Smooth muscle cell (in vitro differentiated cells): ENCODE data around the gene EIF4E3. TPM values are rescaled to one million over a fixed set of nuclear protein-coding genes. Genes with fewer than 3 reads are reported as not detected.

Experiments used
- DNase-seq: peaks from one replicate; lab custom pipeline; 2025; ENCODE audit not compliant: unreplicated experiment; lab: John Stamatoyannopoulos, UW
- H2AFZ ChIP-seq: fragments of 200-600 bp; sonication (generic); 2 replicates; pipeline ENCODE4 v1.6.0; 2016; ENCODE audit warnings: antibody characterized with exemption, low read depth, mild to moderate bottlenecking
- H3F3A ChIP-seq: fragments of 200-600 bp; sonication (generic); 2 replicates; pipeline ENCODE4 v1.6.0; 2017; ENCODE audit warnings: antibody characterized with exemption, low read depth
- H3K27ac ChIP-seq: fragments of 200-600 bp; sonication (generic); 2 replicates; pipeline ENCODE4 v1.5.1; 2016; ENCODE audit warnings: low read depth, mild to moderate bottlenecking
- H3K27me3 ChIP-seq: fragments of 200-600 bp; sonication (generic); 2 replicates; pipeline ENCODE4 v1.6.1; 2016; ENCODE audit warnings: low read depth, mild to moderate bottlenecking
- H3K36me3 ChIP-seq: fragments of 200-600 bp; sonication (generic); 2 replicates; pipeline ENCODE4 v1.5.1; 2016; ENCODE audit warnings: low read depth
- H3K4me1 ChIP-seq: fragments of 200-600 bp; sonication (generic); 2 replicates; pipeline ENCODE4 v1.5.1; 2016; ENCODE audit warnings: low read depth
- H3K4me2 ChIP-seq: fragments of 200-600 bp; sonication (generic); 2 replicates; pipeline ENCODE4 v1.6.0; 2016; ENCODE audit warnings: mild to moderate bottlenecking
- H3K4me3 ChIP-seq: fragments of 200-600 bp; sonication (generic); 2 replicates; pipeline ENCODE4 v1.5.1; 2016; ENCODE audit warnings: mild to moderate bottlenecking
- H3K79me2 ChIP-seq: fragments of 200-600 bp; sonication (generic); 2 replicates; pipeline ENCODE4 v1.6.0; 2016; ENCODE audit warnings: low read depth, mild to moderate bottlenecking
- H3K9ac ChIP-seq: fragments of 200-600 bp; sonication (generic); 2 replicates; pipeline ENCODE4 v1.6.0; 2016; ENCODE audit warnings: low read depth
- H3K9me3 ChIP-seq: fragments of 200-600 bp; sonication (generic); replicated peaks from 2 replicates; pipeline ENCODE4 v1.5.1; 2016; ENCODE audit warnings: low read depth
- H4K20me1 ChIP-seq: fragments of 200-600 bp; sonication (generic); 2 replicates; pipeline ENCODE4 v1.6.0; 2016; ENCODE audit warnings: low read depth
- CTCF ChIP-seq: fragments of 200-600 bp; sonication (generic); IDR thresholded peaks from 2 replicates; pipeline ENCODE4 v1.5.1; 2017; ENCODE audit warnings: borderline replicate concordance, mild to moderate bottlenecking, antibody characterized with exemption; ENCODE audit not compliant: insufficient read depth, poor library complexity, severe bottlenecking
- WGBS: methylation state at CpG from one replicate; pipeline ENCODE4 v1.1.7; 2016; ENCODE audit warnings: low lambda C conversion rate; 5-methylcytosine and 5-hydroxymethylcytosine counted together
- polyA plus RNA-seq: library from polyadenylated mRNA; unstranded; fragments of >200 nt; fragmentation: Nextera tagmentation; extraction: Ambion mirVana; gene quantifications from 2 replicates; pipeline ENCODE4 v1.2.1, GENCODE V29; 2016
- total RNA-seq: library from RNA; depleted of rRNA; stranded (reverse); fragments of >200 nt; gene quantifications from 2 replicates; pipeline ENCODE4 v1.2.3, GENCODE V29; 2014

EIF4E3 gene
- total and polyA plus RNA-seq, 2 experiments from 2014 or later, result 2.3 to 3.5 TPM

GRCh38 chr3:71671216-71671845 is 53.9 kb downstream of the EIF4E3 start:
- H3K36me3 ChIP-seq, result no peaks in the 10 kb centered on the region
- H3K27me3 ChIP-seq, result no peaks in the 10 kb centered on the region
- no peaks in the 10 kb centered on the region for H3K9me3 ChIP-seq
- H3K4me3 ChIP-seq, result no peak overlapping the region
- TF ChIP-seq CTCF, result no peak
- DNase-seq, result no peak
- no peaks in the 10 kb centered on the region for H3K79me2 ChIP-seq
- no peak overlapping the region for H3K9ac ChIP-seq
- H3K27ac ChIP-seq, result no peak overlapping the region
- 87% methylated on average over 19 of the region's 19 CpGs for WGBS
- no peaks in the 10 kb centered on the region for H3F3A ChIP-seq
- no peaks in the 10 kb centered on the region for H4K20me1 ChIP-seq
- H2AFZ ChIP-seq, result no peak overlapping the region
- H3K4me1 ChIP-seq, result no peaks in the 10 kb centered on the region
- no peak overlapping the region for H3K4me2 ChIP-seq

GRCh38 chr3:71662568-71662967 is 62.6 kb downstream of the EIF4E3 start:
- no peaks in the 10 kb centered on the region for H3F3A ChIP-seq
- no peak overlapping the region for H3K4me3 ChIP-seq
- H3K27me3 ChIP-seq, result no peaks in the 10 kb centered on the region
- H2AFZ ChIP-seq, result no peak overlapping the region
- 73% methylated on average over 3 of the region's 3 CpGs for WGBS
- H3K27ac ChIP-seq, result no peak overlapping the region
- no peak for TF ChIP-seq CTCF
- no peak overlapping the region for H3K9ac ChIP-seq
- no peaks in the 10 kb centered on the region for H3K79me2 ChIP-seq
- no peaks in the 10 kb centered on the region for H4K20me1 ChIP-seq
- no peak for DNase-seq
- H3K4me2 ChIP-seq, result no peak overlapping the region
- H3K9me3 ChIP-seq, result peaks cover 4% of the 10 kb centered on the region
- no peaks in the 10 kb centered on the region for H3K4me1 ChIP-seq
- no peaks in the 10 kb centered on the region for H3K36me3 ChIP-seq

GRCh38 chr3:71662056-71662455 is 63.1 kb downstream of the EIF4E3 start:
- Histone ChIP-seq H2AFZ (no peak overlapping the region), H3K79me2 (no peaks in the 10 kb centered on the region), H3K4me3 (no peak overlapping the region), H3K27me3 (no peaks in the 10 kb centered on the region), H3K27ac (no peak overlapping the region), H3K4me2 (no peak overlapping the region), H3K36me3 (no peaks in the 10 kb centered on the region), H3K9ac (no peak overlapping the region), H3F3A (no peaks in the 10 kb centered on the region), H3K4me1 (no peaks in the 10 kb centered on the region), H4K20me1 (no peaks in the 10 kb centered on the region), H3K9me3 (peaks cover 4% of the 10 kb centered on the region)
- DNase-seq, result no peak
- no peak for TF ChIP-seq CTCF
- WGBS, result 83% methylated on average over 3 of the region's 3 CpGs
